ENCODE measurements around the gene IGSF9B.
"Not testable (repeated sequence)": the region's sequence is repeated elsewhere in the genome, so short reads cannot be mapped to it uniquely, and the experiment has no call there.

IGSF9B gene

DNA sequence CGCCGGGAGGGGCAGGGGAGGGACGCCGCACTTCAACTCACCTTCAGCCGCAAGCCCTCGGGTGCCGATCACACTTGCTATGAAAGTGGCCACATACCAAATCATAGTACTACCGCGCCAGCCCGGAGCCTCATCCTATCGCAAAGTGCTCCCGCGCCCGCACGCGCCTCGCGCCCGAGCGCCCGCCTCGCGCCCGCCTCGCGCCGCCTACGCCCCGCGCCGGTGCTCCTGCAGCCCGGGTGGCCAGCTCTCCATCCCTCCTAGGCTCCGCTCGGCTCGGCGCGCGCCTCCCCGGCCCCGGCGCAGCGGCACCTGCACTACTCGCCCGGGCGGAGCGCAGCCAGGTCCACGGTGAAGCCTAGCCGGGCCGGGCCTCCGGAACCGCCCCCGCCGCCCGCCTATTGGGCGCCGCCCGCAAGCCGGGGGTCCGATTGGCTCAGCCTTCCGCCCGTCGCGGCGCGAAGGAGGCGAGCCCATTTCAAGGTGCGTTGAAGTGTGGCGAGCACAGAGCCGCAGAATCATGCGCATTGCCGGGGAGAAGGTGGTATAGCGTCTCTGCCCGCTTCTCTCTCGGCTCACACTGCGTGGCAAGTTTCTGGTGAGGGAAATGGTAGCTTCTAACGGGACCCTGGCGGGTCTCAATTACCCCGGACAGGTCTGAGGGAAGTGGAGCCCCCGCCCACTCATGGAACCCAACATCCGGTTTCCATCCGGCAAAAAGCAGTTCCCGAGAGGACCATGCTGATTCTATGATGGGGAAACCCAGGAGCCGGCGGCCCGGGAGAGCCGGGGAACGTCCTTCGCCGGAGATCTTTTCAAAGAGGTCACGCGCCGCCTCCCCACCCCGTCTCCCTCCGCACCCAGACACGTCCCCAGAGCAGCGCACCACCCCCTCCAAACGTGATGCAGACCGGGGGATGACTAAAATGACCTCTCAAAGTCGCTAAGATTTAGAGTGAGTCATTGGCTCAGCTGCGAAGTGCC, at the start of gene IGSF9B:
IGSF9B (minus strand) TSS at position 319 of the 984 bp plus-strand sequence; CDS start at position 105, 214 bp downstream.
- peak; percentile 36 for DNase-seq (ENCODE audit: low read depth)

DNA sequence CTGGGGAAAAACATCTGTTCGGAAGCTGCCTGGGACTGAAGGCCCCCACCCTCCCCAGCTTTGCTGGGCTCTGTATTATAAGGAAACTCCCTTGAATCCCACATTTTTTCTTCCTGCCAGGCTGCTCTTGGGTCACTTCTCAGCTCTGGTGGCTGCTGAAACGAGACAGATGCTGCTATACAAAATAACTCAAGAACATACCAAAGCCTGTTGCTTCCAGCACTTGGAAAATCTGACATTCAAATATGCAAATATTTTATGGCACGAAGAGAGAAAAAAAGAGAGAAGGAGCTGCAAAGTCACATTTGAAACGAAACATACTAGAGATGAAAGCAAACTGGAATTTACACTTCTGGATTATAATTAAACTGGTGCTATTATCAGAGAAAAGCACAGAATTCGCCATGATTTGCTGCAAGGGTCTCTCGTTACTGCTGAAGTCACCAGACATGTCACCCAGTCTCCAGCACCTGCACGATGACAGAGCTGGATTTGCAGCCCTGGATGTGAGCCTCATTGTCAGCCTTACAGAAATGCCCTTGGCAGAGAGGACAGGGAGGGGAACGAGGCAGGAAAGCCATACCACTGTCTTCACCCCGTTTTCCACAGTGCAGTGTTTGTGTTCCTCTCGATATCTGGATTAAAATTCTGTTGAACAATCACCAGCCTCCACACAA, 47.9 kb upstream of the IGSF9B start:
- no peak for DNase-seq (ENCODE audit: low read depth)

DNA sequence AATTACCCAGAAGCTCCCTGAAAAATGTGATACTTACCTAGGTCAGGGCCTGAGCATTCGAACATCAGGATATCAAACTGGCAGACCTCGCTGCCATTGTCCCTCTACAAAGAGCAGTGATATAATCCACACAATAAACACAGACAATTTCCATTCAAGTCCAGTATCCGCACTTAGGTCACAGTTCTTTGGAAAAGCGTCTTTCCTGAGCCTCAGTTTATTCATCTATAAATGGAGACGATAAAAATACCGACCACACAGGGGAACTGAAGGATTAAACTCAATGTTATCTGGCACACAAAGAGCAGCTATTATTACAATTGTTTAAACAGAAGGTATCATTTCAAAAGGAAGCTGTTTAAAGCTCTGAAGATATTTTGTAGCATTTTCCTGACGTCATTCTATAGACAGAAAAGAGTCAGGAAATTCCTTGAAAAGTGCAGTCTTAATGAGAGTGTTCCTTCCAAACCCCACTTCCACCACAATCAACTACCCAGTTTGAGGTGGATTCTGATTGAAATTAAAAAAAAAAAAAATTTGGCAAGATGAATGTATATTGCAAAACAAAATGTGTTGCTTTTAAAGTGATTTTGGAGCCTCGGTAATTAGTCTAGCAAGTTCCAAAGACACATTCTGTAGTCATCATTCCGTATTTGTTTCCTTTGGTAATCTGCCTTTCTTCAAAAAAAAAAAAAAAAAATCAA, 47.2 kb upstream of the IGSF9B start:
- no peak for DNase-seq (ENCODE audit: low read depth)

- DNase-seq (ENCODE audit: low read depth): not testable (repeated sequence)
Observed at GRCh38 chr11:134002819-134003218, 46.1 kb upstream of the IGSF9B start.

DNA sequence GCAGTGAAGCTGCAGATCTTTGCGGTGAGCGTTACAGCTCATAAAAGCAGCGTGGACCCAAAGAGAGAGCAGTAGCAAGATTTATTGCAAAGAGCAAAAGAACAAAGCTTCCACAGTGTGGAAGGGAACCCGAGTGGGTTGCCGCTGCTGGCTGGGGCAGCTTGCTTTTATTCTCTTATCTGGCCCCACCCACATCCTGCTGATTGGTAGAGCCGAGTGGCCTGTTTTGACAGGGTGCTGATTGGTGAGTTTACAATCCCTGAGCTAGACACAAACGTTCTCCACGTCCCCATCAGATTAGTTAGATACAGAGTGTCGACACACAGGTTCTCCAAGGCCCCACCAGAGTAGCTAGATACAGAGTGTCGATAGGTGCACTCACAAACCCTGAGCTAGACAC, 45.6 kb upstream of the IGSF9B start:
- not testable (repeated sequence) for DNase-seq (ENCODE audit: low read depth)

- DNase-seq (ENCODE audit: low read depth): no peak
Observed at GRCh38 chr11:134001596-134001995, 44.8 kb upstream of the IGSF9B start.

- DNase-seq (ENCODE audit: low read depth): no peak
Observed at GRCh38 chr11:134001088-134001487, 44.3 kb upstream of the IGSF9B start.

- DNase-seq (ENCODE audit: low read depth): no peak
Observed at GRCh38 chr11:133999355-133999754, 42.6 kb upstream of the IGSF9B start.

DNA sequence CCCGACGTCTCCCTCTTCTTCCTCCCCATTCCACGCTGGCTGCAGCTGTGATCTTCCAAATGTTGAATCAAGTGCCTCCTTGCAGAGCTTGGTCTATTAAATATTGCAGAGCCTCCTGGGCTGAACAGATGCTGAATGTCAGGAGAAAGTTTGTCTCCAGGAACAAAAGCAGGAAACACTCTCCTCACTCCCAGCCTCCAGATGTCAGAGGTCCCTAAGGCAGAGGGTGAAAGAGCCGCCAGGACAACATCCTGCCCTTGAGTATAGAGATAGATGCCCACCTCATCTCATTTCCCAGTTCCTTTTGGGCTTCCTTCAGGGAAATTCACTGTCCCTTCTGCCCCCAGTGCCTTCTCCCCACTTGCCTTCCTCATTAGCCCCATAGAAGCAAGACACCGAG, 40.8 kb upstream of the IGSF9B start:
- DNase-seq (ENCODE audit: low read depth): no peak

DNA sequence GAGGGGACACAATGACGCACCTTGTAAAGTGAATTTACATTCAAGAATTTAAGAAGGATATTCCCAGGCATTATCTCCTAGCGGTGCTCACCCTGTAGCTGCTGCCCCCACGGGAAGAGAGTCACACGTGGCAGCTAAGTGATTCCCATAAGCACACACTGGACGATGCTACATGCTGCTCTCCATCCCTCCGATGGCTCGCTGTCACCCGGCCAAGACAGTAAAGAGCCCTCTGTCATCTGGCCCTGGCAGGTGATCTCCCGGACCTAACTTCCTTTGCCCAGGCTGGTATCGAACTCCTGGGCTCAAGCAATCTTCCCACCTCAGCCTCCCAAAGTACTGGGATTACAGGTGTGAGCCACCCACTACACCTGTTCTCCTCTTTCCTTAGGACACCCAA, 39.9 kb upstream of the IGSF9B start:
- no peak for DNase-seq (ENCODE audit: low read depth)

GRCh38 chr11:133995066-133995465, 38.3 kb upstream of the IGSF9B start:
- DNase-seq (ENCODE audit: low read depth): no peak

- DNase-seq (ENCODE audit: low read depth): no peak
Observed at GRCh38 chr11:133993921-133994320, 37.2 kb upstream of the IGSF9B start.

GRCh38 chr11:133993107-133993506, 36.3 kb upstream of the IGSF9B start:
- DNase-seq (ENCODE audit: low read depth): no peak

DNA sequence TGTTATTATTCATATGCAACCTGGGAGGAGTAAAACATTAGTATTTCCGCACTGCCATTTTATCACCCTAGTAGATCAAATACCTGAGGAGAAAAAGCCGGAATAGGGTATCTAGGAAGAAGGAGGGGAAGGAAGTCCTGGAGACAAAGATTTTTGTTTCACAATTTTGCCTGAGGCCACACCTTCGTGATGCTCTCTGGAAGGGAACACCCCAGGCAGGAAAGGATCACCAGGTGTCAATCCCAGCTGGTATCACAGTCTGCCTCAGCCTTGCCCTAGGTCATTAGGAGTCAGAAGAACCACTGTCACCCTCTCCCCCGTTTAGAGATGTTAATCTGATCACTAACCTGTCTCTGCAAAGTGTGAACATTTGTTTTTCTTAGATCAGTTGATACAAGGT, 35.4 kb upstream of the IGSF9B start:
- DNase-seq (ENCODE audit: low read depth): no peak

DNA sequence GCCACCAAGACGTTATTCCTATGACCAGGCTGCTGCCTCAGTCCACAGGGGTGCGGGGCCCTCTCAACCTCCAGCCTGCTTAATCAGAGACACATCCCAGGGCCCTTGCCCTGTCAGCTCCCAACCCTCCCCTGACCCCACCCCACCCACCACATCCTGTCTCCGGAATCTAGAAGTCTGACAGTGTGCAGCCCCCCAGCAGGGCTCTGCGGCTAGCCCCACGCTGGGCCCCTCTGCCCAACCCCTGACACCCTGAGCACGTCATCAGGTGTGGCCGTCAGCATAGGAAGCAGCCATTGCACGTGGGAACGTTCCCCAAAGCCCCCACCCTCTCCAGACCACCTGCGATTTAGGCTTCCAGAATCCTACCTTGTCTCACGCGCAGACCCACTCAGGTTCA, 34.3 kb upstream of the IGSF9B start:
- no peak for DNase-seq (ENCODE audit: low read depth)

- DNase-seq (ENCODE audit: low read depth): no peak
Observed at GRCh38 chr11:133990501-133990900, 33.7 kb upstream of the IGSF9B start.

- DNase-seq (ENCODE audit: low read depth): no peak
Observed at GRCh38 chr11:133988686-133989410, 32.1 kb upstream of the IGSF9B start.

DNA sequence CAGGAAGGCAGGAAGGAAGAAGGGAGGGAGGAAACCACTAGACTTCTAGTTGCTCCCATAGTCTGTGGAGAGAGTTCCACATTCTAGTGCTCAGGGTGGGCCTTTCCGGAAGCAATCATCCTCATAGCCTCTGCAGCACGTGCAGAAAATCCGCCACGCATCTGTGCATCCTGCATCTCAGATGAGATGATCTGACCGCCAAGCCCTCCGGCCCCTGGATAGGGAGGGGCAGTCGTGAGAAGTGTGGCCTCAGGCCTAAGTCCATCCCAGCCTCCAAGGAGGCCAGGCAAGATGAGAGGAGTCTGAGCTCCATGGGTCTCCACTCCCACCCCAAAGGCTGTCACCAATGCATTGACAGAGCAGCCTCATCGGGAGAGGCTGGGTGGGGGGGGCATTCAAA, 30.4 kb upstream of the IGSF9B start:
- DNase-seq (ENCODE audit: low read depth): no peak

DNA sequence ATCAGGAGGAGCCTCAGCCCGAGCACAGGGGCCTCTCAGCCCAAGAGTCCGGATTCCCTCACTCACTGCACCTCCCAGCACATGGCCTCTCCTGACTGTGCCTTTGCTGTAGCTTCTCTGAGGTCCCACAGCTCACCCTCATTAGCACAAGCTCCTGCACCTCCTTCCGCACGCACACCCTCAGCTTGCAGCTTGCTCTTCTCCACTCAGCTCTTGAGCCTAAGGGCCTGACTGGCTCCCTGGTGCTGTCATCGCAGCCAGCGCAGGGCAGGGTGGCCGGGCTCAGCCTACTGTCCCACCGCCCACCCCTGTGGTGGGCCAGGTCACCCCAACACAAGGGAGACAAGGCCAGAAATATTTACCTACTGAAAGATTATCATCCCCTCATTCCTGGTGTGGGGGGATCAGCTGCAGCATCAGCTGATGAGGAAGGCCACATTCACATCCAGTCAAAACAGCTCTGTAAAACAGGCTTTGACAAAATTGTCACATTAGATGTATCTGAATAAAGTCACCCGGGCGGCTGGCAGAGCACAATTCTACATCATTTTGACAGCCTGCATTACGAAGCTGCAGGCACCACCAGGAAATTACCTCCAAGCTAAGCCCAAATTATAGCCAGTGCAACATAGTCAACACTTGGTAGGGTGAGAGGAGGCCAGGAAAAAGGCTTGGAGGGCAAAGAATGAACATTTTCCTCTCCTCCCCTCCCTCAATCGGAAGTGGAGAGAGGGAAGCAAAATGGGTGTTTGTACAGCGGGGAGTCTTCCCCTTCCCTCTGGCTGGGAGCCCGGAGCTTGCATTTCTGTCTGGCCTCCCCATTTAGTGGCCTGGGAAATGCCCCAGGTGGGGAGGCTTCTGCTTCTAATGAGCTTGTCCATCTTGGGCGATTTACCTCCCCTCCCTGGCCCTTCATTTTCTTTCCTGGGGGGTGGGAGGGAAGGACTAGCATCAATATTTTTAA, 29.5 kb upstream of the IGSF9B start:
- DNase-seq (ENCODE audit: low read depth): no peak

DNA sequence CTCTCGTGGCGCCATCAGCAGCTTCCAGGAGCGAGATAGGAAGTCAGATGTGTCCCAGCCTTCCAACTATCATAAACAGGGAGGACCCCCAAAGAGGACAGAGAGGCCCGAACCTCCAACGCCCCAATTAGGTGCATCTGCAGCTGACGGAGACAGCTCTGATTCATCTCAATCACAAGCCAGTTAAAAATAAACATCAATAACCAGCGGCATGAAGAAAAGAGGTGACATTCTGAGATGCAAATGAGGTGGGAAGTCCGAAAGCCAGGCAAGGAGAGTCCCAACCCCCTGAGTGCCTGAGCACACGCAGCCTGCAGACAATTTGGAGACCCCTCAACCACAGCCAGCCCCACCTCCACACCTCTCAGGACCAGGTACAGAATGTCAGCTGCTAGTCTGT, 28.1 kb upstream of the IGSF9B start:
- no peak for DNase-seq (ENCODE audit: low read depth)
